Panc1 (cell line): ENCODE measurements around the gene NECAP2. TPM values are rescaled to one million over a fixed set of nuclear protein-coding genes. Genes with fewer than 3 reads are reported as not detected.
"Not testable (repeated sequence)": the region's sequence is repeated elsewhere in the genome, so short reads cannot be mapped to it uniquely, and the experiment has no call there.

Experiments
- ATAC-seq: fragments of 200-7000 bp; cut with Tn5 transposase; 2 replicates; pipeline ENCODE4 v1.9.1; 2020; ENCODE audit warnings: mild to moderate bottlenecking, moderate library complexity
- BruUV-seq: library from RNA; stranded (reverse); fragments of 400-500 nt; replicated peaks from 2 replicates; lab custom pipeline; 2021; lab: Mats Ljungman, UMichigan
- CTCF ChIA-PET: fragments of 300-600 bp; sonication (Branson Sonifier 250); formaldehyde crosslinking; loops from one replicate; lab custom pipeline; 2022; ENCODE audit warnings: antibody characterized with exemption; lab: Charles Lee
- POLR2A ChIA-PET: fragments of 300-600 bp; sonication (Branson Sonifier 250); formaldehyde crosslinking; loops from one replicate; lab custom pipeline; 2022; ENCODE audit warnings: antibody characterized with exemption; lab: Charles Lee
- DNase-seq: peaks from one replicate; pipeline ENCODE4 v3.0.0-alpha.2; 2010; ENCODE audit warnings: low read depth, low spot score
- H3K27ac ChIP-seq: 2 replicates; pipeline ENCODE4 v1.5.1; 2011; ENCODE audit warnings: mild to moderate bottlenecking, low read length, inconsistent platforms
- H3K27me3 ChIP-seq: fragments of 200-500 bp; sonication (Bioruptor generic); 2 replicates; pipeline ENCODE4 v1.6.0; 2014; ENCODE audit warnings: low read length, inconsistent platforms; ENCODE audit not compliant: control insufficient read depth, insufficient read depth
- H3K36me3 ChIP-seq: fragments of 200-500 bp; sonication (Bioruptor generic); 2 replicates; pipeline ENCODE4 v1.5.1; 2014; ENCODE audit warnings: inconsistent platforms, mild to moderate bottlenecking, low read length, moderate library complexity; ENCODE audit not compliant: control insufficient read depth, insufficient read depth
- H3K4me1 ChIP-seq: 2 replicates; pipeline ENCODE4 v1.5.1; 2011; ENCODE audit warnings: inconsistent platforms, mild to moderate bottlenecking, low read length, moderate library complexity; ENCODE audit not compliant: control insufficient read depth, insufficient read depth
- H3K4me3 ChIP-seq, 2 experiments: 2 replicates each; pipeline ENCODE4 v1.5.1; 2011 to 2012; ENCODE audit warnings: low read depth in 2 of 2, low read length in 2 of 2, mild to moderate bottlenecking in 2 of 2, inconsistent platforms in 1 of 2, moderate library complexity in 1 of 2
- H3K9me3 ChIP-seq: fragments of 200-500 bp; sonication (Bioruptor generic); 2 replicates; pipeline ENCODE4 v1.5.1; 2014; ENCODE audit warnings: low read depth, mild to moderate bottlenecking, inconsistent platforms, low read length, moderate library complexity; ENCODE audit not compliant: control insufficient read depth, insufficient read depth
- POLR2AphosphoS5 ChIP-seq: IDR thresholded peaks from 2 replicates; pipeline ENCODE4 v1.6.1; 2012; ENCODE audit warnings: mild to moderate bottlenecking, low read depth, low read length, moderate library complexity
- SIN3A ChIP-seq: IDR thresholded peaks from 2 replicates; pipeline ENCODE4 v1.6.1; 2012; ENCODE audit warnings: low read depth, mild to moderate bottlenecking, low read length, moderate library complexity, borderline replicate concordance; ENCODE audit not compliant: insufficient read depth
- TCF7L2 ChIP-seq: IDR thresholded peaks from 2 replicates; pipeline ENCODE4 v1.6.1; 2011; ENCODE audit warnings: mild to moderate bottlenecking, low read depth, low read length, inconsistent platforms
- in situ Hi-C: cut with HindIII; loops from 2 replicates; pipeline ENCODE4 v1.10.0; 2016; ENCODE audit warnings: low sequenced_read_pairs, low pct_unique_long_range_greater_than_20kb
- intact Hi-C: fragments of 100-400 bp; cut with micrococcal nuclease; formaldehyde crosslinking; loops from one replicate; pipeline ENCODE4 v1.10.0; 2022; ENCODE audit not compliant: unreplicated experiment
- total RNA-seq: library from RNA; stranded (reverse); gene quantifications from one replicate; pipeline ENCODE4 v1.2.1, GENCODE V29; 2021; ENCODE audit not compliant: unreplicated experiment
- TF ChIP-seq, protein P1 (sequence below), 2 experiments: IDR thresholded peaks; 2 replicates each; pipeline ENCODE4 v1.6.1; 2011 to 2012; ENCODE audit warnings: low read depth in 2 of 2, control low read depth in 1 of 2, low read length in 1 of 2, mild to moderate bottlenecking in 1 of 2, moderate library complexity in 1 of 2; ENCODE audit not compliant: insufficient read depth in 1 of 2
- TF ChIP-seq, protein P2 (sequence below): fragments of 450-650 bp; IDR thresholded peaks from 2 replicates; pipeline ENCODE4 v1.5.1; 2017; ENCODE audit warnings: mild to moderate bottlenecking

The NECAP2 gene
- total RNA-seq, 1 experiment from 2014 or later, result 56.8 TPM

DNA sequence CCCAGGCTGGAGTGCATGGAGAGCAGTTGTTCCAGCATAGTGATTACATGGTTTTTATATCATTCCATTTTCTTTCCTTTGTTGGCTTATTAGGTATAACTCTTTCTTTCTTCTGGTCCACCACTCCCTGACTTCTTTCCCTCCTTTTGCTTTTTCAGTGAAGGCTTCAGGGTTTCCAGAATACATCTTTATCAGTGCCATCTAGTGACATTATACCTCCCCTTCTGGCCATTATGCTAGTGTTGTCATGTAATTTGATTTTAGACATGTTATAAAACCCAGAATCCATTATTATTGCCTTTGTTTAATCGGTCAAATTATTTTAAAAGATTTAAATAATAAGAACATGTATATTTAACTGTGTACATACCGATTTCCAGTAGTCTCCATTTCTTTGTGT lies 63.0 kb downstream of the NECAP2 start:
- DNase-seq (no peak), ATAC-seq (no peak)
- Histone ChIP-seq H3K27ac (no peak overlapping the region), H3K4me3 (no peak overlapping the region), H3K36me3 (no peaks in the 10 kb centered on the region), H3K27me3 (no peaks in the 10 kb centered on the region), H3K9me3 (peaks cover 5% of the 10 kb centered on the region; the same call in 1 of the 2 replicates), H3K4me1 (peaks cover 3% of the 10 kb centered on the region; the same call in 1 of the 2 replicates)
- ChIA-PET CTCF (no interaction called here), POLR2A (no interaction called here)
- TF ChIP-seq, protein P1, sequence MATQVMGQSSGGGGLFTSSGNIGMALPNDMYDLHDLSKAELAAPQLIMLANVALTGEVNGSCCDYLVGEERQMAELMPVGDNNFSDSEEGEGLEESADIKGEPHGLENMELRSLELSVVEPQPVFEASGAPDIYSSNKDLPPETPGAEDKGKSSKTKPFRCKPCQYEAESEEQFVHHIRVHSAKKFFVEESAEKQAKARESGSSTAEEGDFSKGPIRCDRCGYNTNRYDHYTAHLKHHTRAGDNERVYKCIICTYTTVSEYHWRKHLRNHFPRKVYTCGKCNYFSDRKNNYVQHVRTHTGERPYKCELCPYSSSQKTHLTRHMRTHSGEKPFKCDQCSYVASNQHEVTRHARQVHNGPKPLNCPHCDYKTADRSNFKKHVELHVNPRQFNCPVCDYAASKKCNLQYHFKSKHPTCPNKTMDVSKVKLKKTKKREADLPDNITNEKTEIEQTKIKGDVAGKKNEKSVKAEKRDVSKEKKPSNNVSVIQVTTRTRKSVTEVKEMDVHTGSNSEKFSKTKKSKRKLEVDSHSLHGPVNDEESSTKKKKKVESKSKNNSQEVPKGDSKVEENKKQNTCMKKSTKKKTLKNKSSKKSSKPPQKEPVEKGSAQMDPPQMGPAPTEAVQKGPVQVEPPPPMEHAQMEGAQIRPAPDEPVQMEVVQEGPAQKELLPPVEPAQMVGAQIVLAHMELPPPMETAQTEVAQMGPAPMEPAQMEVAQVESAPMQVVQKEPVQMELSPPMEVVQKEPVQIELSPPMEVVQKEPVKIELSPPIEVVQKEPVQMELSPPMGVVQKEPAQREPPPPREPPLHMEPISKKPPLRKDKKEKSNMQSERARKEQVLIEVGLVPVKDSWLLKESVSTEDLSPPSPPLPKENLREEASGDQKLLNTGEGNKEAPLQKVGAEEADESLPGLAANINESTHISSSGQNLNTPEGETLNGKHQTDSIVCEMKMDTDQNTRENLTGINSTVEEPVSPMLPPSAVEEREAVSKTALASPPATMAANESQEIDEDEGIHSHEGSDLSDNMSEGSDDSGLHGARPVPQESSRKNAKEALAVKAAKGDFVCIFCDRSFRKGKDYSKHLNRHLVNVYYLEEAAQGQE (IDR thresholded peaks at IDR 0.05; ENCODE audit: insufficient read depth in 1 of 2, low read depth in 2 of 2, low read length in 1 of 2), result no peak
- TF ChIP-seq SIN3A (no peak), TCF7L2 (no peak), POLR2AphosphoS5 (no peak)
- TF ChIP-seq, protein P2, sequence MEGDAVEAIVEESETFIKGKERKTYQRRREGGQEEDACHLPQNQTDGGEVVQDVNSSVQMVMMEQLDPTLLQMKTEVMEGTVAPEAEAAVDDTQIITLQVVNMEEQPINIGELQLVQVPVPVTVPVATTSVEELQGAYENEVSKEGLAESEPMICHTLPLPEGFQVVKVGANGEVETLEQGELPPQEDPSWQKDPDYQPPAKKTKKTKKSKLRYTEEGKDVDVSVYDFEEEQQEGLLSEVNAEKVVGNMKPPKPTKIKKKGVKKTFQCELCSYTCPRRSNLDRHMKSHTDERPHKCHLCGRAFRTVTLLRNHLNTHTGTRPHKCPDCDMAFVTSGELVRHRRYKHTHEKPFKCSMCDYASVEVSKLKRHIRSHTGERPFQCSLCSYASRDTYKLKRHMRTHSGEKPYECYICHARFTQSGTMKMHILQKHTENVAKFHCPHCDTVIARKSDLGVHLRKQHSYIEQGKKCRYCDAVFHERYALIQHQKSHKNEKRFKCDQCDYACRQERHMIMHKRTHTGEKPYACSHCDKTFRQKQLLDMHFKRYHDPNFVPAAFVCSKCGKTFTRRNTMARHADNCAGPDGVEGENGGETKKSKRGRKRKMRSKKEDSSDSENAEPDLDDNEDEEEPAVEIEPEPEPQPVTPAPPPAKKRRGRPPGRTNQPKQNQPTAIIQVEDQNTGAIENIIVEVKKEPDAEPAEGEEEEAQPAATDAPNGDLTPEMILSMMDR, result no peak
- intact Hi-C loops, result no loop called here
- no TSS peak for BruUV-seq
- in situ Hi-C loops, result no loop called here

DNA sequence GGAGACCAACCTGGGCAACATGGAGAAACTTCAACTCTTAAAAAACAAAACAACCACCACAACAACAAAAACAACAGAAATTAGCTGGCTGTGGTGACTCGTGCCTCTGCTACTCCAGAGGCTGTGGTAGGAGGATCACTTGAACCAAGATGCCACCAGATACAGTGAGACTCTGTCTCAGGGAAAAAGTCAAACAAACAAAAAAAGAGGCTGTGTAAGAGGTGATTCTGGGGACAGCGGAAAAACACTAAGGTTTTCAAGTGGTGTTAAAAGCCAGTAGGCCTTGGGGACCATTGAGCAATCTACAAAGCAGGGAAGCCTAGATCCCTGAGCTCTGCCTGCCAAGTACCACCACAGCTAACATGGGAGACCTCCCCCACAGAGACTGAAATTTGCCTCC lies 65.3 kb downstream of the NECAP2 start:
- ATAC-seq, in situ Hi-C loops, intact Hi-C loops, BruUV-seq, H3K9me3 ChIP-seq, H3K27me3 ChIP-seq, H3K4me1 ChIP-seq, CTCF ChIA-PET, DNase-seq, H3K27ac ChIP-seq, H3K36me3 ChIP-seq, POLR2A ChIA-PET, H3K4me3 ChIP-seq: not testable (repeated sequence)

DNA sequence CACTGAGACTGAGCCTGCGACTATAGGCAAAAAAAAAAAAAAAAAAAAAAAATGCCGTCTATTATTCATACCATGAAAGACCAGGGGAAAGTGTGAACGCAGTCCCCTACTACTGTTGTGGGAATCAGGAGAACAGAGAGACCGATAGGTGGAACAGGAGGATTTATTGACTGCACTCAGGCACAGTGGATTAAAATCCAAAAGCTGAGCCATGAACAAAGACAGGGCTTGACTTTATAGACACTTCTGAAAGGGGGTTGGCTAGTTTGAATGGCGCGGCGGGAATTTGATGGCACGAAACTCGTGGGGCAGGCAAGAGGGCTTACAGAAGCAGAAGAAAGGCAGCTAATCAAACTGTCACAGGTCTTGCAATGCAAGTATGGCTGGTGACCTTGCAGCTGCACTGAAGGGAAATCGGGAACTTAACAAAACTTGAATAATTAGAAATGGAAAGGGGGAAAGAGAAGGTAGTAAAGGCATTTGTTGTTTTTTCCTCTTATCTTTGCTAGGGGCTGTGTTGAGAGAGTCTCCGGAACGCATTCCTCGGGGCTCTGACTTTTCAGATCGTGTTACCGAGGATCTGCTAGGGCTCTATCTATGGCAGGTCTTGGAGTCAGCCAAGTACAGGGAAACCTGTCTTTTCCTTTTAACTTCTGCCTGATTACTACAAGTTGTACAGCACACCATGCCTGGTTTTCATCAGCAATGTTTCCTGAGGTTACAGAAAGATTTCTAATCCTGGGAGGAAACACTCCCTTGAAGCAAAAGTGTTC lies 66.0 kb downstream of the NECAP2 start:
- in situ Hi-C loops, DNase-seq, BruUV-seq, H3K4me3 ChIP-seq, POLR2A ChIA-PET, H3K27me3 ChIP-seq, CTCF ChIA-PET, H3K36me3 ChIP-seq, intact Hi-C loops, ATAC-seq, H3K4me1 ChIP-seq, H3K9me3 ChIP-seq, H3K27ac ChIP-seq: not testable (repeated sequence)

DNA sequence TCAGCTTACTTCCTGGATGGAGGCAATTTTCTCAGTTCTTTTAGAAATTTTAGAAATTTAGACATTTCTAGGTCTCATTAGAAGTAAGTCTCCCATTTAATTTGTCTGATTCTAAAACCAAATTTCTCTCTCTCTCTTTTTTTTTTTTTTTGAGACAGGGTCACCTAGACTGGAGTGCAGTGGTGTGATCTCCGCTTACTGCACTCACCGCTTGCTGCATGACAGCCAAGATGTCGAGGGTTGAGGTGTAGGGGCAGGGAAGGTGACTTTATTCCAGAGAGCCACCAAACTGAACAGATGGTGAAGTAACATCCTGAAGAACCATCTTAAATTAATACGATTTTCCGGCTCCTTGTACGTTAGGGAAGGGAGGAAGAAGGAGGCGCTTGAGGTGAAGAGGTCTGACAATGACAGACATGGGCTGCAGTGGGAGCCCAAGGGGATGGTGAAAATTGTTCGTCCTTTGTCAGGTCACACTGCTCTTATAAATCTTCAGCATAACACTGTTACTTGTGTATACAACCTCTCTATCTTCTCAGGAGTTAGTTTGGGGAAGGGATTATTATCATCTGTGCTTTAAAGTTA lies 68.4 kb downstream of the NECAP2 start:
- H3K36me3 ChIP-seq, BruUV-seq, in situ Hi-C loops, intact Hi-C loops, H3K9me3 ChIP-seq, H3K27ac ChIP-seq, CTCF ChIA-PET, ATAC-seq, H3K27me3 ChIP-seq, H3K4me1 ChIP-seq, POLR2A ChIA-PET, DNase-seq, H3K4me3 ChIP-seq: not testable (repeated sequence)
